Dermis microvascular lymphatic vessel endothelial cell (primary cell): ENCODE data around the gene EOGT. TPM values are rescaled to one million over a fixed set of nuclear protein-coding genes. Genes with fewer than 3 reads are reported as not detected.
A peak's percentile ranks its signal among the peaks of the same experiment; 100 is the strongest.

Experiments
- DNase-seq, 2 donors: peaks; one replicate each; pipeline versions ENCODE4 v3.0.0 to v3.0.0-alpha.2; 2010; ENCODE audit warnings: low read depth in 2 of 2
- total RNA-seq: library from RNA; depleted of rRNA; stranded (reverse); fragments of >200 nt; gene quantifications from 2 replicates; pipeline ENCODE4 v1.2.1, GENCODE V29; 2014

EOGT gene
- total RNA-seq, 1 donor from 2014 or later = 41.3 TPM

- DNase-seq = peak; percentile 42 to 67
Observed at GRCh38 chr3:69009559-69010410, 3.7 kb downstream of the EOGT start.

DNA sequence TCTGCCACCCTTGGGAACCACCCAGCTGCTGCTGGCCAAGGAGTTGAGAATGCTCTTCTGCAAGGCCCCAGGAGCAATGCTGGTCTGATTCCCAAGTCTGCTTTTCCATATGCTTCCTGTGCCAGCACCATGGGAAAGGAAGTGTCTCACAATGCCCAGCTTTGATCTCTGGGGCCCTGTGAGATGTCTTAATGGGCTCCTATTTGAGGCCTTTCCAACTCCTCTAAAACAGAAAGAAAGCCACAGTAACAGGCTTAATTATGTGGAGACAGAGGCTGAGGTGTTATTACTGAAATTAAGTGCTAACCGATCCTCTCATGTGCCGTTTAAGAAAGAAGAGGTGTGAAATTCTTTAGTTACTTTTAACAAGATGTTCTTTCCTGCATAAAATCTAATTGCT lies 4.5 kb downstream of the EOGT start:
- DNase-seq = peak in 1 of 2 donors; percentile 90

DNA sequence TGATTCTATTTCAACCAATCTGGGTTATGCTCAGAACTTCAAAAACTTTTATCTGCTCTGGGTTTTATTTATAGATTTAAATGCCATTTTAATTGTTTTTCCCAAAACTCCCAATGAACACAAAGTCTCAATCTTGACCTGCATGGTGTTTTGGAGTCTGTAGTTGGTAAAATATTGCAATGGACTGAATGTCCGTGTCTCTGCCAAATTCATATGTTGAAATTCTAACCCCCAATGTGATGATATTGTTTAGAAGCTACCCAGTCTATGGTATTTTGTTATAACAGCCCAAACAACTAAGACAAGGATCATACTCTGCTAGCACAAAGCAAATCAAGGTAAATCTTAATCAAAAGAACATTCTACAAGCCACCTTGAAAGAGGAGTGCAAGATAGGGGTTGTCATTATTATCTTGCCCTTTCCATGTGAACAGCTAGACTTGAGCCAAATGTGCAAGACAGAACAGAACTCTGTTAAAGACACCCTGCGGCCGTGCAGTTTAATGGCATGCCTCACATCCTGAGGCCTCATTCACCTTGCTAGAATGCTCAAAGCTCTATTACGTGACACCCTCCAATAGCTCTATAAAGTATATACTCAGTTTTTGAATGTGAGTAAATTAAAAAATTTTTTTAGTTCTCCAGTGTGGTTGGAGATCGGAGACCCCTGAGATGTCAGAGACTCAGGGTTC lies 7.5 kb downstream of the EOGT start:
- DNase-seq = no peak

DNA sequence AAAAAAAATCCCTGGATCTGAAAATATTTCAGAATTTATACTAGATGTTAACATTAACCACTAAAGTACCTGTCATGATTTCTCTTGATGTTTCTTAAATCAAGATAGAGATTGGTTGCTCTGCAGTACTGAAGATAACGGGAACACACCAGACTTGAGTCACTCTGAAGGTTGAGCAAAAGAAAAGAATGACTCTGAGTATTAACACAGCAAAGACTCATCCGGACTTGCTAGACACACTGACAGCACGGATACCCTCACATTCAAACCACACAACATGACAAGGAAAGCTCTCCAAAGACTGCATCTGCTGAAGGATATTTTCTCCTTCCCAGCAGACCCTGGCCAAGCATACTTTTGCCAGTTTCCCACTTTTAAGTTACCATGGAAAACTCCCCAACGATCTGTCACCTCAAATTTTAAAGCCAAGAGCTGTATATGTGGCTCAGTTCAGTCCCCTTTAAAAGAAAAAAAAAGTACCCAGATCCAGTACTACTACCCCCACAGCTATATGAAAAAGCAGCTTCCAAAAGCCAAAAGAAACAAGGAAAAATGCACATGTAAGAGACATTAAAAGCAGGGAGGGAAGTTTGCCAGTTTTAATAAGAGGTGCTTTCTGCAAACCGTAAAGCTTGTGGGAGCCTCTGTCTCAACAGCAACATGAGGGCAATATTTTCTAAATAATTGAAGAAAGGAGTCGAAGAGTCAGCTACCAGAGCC lies 8.3 kb downstream of the EOGT start:
- no peak for DNase-seq

GRCh38 chr3:69004138-69004537 lies 9.3 kb downstream of the EOGT start:
- no peak for DNase-seq

DNA sequence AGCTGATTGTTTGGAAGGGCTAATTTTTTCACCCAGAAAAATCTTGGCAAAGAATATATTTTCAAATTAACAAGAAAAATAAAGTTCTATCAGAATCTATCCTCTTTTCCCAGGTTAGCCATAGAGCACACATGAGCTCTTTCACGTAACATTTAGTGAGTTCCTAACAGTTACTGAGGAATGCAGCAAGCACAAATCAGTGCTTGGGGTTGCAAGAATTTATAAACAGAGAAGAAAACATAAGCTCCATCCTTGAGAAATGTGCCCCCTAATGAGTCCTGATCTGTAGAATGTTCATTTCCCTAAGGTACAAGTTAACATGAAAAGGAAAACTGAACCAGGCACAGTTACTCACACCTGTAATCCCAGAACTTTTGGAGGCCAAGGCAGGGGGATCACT lies 13.9 kb downstream of the EOGT start:
- peak in 1 of 2 donors; percentile 17 for DNase-seq

DNA sequence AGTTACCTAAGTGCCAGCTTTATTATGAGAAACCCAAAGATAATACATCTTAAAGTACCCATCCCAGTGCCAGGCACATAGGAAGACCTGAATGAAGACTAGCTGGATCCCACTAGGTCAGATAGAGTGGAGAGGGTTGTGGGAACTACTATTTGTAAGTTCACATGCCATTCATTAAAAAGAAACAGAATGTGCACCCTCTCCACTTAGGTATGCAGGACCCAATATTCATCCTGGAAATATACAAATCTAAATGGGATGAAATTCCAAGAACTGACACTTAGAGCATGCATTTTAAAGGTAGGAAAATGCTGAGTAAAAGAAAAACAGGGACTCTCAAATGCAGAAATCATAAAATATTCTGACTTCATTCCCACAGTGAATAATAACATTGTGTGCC lies 14.3 kb downstream of the EOGT start:
- DNase-seq = no peak

DNA sequence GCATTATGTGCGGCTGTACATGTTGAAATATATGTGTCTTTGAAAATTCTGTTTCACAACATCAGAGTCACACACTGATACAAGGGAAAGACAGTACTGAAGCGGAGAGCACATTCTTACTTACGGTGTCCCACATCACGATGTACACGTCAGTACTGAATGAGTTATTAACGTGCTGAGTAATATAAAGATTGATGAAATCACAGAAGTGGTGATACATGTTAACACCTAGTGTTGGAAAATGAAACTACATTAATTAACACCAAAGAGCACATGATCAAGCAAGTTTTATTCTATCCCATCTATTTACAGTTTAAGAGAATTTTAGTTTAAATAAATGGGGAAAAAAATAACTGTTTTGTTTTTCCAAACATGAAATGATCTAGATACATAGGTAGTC lies 15.6 kb downstream of the EOGT start:
- DNase-seq = no peak

DNA sequence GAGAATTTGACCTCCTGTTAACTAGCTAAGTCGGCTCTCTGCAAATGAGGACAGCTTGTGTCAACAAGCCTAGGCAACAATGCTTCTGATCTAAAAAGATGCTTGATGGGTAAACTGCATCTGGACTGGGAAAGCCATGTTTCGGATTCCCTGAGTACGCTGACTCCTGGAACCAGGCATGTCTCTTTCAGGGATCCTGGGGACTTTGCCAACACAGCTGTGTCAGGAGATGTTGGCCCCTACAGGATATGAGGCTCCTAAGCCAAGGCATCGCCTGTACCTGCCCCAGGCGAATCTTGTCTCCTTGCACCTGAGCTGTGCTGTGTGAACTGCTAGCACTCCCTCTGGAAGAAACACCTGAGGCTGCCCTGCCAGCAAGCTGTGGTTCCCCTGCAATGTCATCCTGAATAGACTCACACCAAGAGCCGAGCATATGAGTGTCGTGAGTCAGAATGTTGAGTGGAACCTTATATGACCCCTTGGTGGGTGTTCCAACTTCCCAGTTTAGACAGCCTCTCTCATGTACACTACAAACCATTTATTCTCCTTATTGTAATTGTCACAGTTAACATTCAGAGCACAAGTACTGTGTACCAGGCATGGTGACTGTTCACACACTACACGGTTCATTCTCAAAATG lies 17.0 kb downstream of the EOGT start:
- DNase-seq = no peak

DNA sequence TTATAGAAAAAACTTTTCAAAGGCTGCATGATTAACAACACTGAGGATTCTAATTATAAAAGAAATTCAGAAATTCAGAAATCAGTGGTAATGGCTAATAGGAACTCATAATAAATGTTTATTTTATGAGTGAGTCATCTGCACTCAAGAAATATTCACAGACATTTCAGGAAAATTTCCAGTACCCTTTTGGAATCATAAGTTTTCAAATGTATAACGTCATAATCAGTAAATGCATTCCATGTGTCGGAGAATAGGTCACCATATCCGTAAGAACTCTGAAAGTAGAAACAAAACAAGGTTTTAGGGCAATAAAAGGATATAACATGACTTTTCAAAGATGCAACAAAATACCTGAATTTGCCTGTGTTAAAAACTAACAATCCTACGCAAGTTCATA lies 24.7 kb downstream of the EOGT start:
- DNase-seq = no peak

- no peak for DNase-seq
Observed at GRCh38 chr3:68987322-68987721, 26.2 kb downstream of the EOGT start.

- DNase-seq = no peak
Observed at GRCh38 chr3:68986496-68987208, 26.8 kb downstream of the EOGT start.

DNA sequence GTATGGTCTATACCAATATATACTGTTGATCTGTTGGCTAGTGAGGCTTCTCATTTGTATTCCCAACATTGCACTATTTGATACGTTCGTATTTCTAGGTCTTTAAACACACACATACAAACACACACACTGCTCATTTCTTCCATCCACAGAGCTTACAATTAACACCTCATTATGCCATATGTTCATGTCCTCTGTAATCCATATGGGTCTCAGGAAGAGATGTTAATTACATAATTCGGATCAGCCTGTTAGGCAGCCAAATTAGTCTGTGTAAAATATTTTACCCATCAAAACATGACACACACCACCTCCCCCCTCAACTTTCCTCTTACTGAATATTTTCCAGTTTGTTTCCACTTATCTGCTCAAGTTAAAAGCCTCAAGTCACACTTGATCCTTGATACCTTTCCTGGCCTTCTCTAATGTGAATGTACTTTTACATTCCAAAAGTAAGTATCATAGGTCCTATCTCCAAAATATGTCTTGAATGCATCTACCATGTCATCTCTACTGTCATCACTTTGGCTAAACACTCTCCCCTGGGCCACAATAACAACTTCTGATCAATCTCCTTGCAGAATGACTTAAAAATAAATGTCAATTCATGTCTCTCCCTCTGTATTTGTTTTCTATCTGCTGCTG lies 28.2 kb downstream of the EOGT start:
- no peak for DNase-seq

DNA sequence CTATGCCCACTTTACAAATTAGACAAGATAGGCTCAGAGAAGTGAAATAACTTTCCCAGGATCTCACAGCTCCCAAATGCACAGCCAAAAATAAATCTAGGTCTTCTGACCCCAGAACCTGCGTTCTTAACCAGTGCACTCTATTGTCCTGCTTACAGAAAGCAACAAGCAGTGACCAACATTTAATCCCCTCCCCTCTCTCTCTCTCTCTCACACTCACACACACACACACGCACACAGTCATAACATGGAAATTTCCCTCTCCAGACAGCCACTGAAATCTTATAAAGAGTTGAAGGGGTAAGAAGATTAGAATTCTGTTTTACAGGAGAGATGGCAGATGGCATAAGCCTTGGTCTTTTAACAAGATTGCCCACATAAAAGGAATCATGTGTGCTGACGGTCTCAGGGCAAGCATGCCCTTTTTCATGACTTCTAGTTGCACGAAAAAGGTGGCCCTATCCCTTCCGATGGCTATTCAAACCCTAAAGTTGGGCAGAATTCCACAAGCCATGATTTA lies 29.4 kb downstream of the EOGT start:
- no peak for DNase-seq

DNA sequence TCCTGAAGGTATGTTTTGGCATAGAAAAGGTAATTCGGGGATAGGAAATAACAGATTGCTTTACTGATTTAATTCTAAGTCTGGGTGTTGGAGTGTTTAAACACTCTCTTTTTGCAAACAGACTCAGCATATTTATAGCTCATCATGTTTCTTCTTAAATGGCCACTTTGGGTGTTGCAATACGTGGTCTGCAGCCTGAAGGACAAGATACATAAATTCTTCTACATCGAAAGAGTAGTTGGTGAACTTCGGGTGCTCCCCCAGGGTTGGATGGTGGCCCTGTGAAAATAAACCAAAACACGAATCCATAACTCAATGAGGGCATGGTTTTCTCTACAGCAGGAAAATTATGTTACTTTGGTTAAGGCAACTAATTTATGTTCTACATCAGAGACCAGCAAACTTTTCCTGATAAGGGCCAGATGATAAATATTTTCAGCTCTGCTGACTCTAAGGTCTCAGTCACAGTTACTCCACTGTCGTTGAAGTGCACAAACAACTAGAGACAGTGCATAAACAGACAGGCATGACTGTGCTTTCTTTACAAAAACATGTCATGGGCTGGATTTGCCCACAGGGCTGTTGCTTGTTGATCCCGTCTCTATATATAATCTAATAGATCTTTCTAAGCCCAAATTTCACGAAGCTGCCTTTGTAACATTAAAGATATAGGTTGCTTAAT lies 35.9 kb downstream of the EOGT start:
- DNase-seq = no peak

DNA sequence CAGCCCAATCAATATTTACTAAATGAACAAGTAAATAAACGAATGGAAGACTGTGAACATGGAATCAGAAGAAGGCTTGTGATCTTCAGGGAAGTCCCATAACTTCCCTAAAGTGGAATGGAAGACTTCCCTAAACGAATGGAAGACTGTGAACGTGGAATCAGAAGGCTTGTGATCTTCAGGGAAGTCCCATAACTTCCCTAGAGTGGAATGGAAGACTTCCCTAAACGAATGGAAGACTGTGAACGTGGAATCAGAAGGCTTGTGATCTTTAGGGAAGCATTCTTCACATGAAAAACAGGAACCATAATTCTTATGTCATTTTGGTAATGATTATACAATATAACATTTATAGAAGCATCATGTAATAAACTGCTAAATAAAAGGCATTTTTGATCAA lies 38.8 kb downstream of the EOGT start:
- DNase-seq = no peak

DNA sequence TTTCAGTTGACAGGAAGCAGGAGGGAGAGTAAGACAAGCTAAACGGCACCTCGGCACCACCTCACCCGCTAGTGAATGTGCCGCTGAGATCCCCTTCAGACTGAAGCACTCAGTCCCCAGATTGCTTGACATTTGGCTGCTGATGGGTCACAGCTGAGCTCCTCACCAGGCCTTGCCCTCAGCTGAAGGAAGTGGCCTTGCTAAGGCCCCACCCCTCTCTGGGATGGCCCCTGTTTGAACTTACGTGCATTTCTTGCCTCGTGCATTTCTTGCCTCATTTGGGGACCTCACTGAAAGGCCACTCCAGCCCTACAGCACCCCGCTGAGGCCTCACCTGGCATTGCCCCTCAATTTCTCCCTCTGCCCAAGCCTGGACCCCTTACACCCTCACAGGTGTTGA lies 39.8 kb downstream of the EOGT start:
- DNase-seq = no peak

DNA sequence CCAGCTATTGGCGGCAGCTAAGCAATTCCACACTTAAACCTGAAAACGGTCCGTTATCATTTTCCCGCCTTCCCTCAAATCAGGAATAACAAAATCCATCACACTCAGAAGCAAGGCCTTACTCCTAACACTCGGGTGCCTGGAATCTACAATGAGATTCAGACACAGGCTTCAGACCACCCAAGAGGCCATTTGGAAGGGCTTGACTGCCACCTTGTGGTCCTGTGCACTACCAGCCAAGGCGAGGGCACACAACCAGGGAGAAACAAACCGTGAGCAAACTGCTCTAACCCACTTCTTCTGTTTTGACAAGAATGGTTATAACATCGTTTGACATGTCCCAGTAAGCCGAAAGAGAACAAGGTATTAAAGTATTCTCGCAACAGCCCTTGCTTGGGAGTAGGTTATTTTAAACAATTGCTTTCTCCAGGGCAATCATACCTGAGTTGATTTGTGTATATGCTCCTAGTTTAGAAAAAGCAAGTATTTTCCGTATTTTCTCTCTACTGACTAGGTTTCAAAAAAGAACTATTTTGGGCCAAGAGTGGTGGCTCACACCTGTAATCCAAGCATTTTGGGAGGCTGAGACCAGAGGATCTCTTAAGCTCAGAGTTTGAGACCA lies 41.0 kb downstream of the EOGT start:
- peak; percentile 45 to 73 for DNase-seq

- no peak for DNase-seq
Observed at GRCh38 chr3:68964694-68965093, 48.8 kb downstream of the EOGT start.
